ENCODE data around the gene HERC3.

- TF ChIP-seq, protein P1, sequence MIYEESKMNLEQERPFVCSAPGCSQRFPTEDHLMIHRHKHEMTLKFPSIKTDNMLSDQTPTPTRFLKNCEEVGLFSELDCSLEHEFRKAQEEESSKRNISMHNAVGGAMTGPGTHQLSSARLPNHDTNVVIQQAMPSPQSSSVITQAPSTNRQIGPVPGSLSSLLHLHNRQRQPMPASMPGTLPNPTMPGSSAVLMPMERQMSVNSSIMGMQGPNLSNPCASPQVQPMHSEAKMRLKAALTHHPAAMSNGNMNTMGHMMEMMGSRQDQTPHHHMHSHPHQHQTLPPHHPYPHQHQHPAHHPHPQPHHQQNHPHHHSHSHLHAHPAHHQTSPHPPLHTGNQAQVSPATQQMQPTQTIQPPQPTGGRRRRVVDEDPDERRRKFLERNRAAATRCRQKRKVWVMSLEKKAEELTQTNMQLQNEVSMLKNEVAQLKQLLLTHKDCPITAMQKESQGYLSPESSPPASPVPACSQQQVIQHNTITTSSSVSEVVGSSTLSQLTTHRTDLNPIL (CRISPR knock-in tag; IDR thresholded peaks at IDR 0.05; ENCODE audit: low read depth): no peak
- no peak for TF ChIP-seq RARB (CRISPR knock-in tag; IDR thresholded peaks at IDR 0.05)
These were observed 7.0 kb downstream of the HERC3 start for GRCh38 chr4:88599298-88599697.

Data from SK-N-SH treated with all-trans-retinoic acid at 6 μM for 48 hours (cell line).